ENCODE data around the gene ASCL2.

ASCL2 gene

DNA sequence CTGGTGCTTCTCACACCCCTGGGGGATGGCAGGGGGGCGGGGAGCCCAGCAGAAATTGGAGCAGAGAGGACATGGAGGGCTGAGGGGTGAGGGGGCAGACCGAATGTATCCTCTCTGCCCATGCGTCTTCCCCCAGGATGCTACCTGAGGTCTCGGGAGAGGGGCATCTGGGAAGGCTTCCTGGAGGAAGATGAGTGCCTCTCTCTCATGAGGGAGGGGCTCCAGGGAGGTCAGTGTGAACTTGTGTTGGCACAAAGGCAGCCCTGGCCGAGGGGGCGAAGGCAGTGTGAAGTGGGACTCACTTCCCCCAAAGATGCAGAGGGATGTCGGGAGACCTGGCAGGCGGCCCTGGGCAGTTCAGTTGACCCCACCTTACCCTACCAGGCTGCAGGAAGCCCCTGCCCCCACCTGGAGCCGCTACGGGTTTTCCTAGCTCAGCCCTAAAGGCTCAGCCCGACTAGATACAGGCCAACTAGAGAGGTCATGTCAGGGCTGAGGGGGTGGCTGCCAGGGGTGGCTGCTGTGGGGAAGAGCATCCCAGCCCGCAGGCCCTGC is 10.4 kb downstream of the ASCL2 start:
- no peak for DNase-seq (ENCODE audit: low read depth)
- no peak overlapping the region for H3K4me3 ChIP-seq (ENCODE audit: control insufficient read depth, low read depth, low read length)
- TF ChIP-seq, protein P1, sequence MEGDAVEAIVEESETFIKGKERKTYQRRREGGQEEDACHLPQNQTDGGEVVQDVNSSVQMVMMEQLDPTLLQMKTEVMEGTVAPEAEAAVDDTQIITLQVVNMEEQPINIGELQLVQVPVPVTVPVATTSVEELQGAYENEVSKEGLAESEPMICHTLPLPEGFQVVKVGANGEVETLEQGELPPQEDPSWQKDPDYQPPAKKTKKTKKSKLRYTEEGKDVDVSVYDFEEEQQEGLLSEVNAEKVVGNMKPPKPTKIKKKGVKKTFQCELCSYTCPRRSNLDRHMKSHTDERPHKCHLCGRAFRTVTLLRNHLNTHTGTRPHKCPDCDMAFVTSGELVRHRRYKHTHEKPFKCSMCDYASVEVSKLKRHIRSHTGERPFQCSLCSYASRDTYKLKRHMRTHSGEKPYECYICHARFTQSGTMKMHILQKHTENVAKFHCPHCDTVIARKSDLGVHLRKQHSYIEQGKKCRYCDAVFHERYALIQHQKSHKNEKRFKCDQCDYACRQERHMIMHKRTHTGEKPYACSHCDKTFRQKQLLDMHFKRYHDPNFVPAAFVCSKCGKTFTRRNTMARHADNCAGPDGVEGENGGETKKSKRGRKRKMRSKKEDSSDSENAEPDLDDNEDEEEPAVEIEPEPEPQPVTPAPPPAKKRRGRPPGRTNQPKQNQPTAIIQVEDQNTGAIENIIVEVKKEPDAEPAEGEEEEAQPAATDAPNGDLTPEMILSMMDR (conservative IDR thresholded peaks at IDR 0.05; ENCODE audit: control insufficient read depth, insufficient read depth, low read depth, low read length): no peak

DNA sequence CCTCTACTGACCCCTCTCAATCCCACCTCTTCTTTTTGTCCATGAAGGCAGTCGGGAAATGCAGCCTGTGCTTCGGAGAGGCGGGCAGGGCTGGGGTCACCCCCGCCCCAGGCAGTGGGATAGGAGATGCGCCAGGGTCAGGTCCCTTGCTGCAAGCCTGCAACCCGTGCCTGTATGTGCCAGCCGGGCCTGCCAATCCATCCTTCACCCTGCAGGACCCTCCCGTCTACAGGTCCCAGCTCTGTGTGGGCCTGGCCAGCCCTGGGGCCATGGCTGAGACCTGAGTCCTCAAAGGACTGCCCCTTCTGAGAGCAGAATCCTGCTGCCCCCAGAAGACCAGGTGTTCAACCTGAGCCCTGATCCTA is 10.9 kb downstream of the ASCL2 start:
- TF ChIP-seq, protein P1 (conservative IDR thresholded peaks at IDR 0.05; ENCODE audit: control insufficient read depth, insufficient read depth, low read depth, low read length): no peak
- DNase-seq (ENCODE audit: low read depth): no peak
- no peak overlapping the region for H3K4me3 ChIP-seq (ENCODE audit: control insufficient read depth, low read depth, low read length)

DNA sequence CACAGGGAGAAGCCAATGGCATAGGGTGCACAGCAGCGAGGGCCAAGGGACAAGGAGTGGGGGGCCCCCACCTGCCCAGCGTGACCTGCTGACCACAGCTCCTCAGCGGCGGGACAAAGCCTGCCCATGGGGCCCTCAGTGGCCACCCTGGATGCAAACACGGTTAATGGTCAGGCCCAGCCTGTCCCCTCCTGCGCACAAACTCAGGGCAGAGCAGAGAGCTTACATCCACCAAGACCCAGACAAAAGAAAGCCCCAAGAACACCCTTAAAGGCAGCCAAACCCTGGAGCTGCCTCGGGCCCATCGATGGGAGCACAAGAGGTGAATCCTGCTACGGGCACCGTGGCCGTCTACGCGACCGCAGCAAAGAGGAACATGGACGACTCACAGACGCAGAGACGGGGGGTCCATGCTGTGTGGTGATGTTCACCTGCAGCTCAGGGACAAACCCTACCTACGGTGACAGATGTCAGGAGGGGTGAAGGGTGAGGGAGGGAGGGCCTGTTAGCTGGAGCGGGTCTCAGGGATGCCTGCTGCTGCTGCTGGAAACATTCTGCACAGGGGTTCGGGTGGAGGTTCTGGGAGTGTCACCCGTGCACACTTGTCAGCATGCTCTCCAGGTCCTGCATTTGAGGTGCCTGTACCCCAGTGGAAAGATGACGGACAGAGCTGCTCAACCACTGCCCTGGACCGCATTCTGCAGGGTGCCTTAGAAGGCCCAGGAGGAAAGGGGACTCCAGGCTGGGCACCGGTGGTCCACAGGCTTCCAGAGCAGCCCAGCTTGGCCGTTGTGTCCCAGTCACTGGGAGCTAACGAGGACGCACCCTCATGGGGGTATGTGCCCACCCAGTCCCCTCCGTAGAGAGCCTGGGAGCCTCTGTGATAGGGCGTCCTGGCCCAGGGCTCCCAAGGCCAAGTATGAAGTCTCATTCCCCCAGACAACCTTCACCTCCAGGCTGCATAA is 11.6 kb downstream of the ASCL2 start:
- H3K4me3 ChIP-seq (ENCODE audit: control insufficient read depth, low read depth, low read length): no peak overlapping the region
- TF ChIP-seq, protein P1 (conservative IDR thresholded peaks at IDR 0.05; ENCODE audit: control insufficient read depth, insufficient read depth, low read depth, low read length): no peak
- no peak for DNase-seq (ENCODE audit: low read depth)

DNA sequence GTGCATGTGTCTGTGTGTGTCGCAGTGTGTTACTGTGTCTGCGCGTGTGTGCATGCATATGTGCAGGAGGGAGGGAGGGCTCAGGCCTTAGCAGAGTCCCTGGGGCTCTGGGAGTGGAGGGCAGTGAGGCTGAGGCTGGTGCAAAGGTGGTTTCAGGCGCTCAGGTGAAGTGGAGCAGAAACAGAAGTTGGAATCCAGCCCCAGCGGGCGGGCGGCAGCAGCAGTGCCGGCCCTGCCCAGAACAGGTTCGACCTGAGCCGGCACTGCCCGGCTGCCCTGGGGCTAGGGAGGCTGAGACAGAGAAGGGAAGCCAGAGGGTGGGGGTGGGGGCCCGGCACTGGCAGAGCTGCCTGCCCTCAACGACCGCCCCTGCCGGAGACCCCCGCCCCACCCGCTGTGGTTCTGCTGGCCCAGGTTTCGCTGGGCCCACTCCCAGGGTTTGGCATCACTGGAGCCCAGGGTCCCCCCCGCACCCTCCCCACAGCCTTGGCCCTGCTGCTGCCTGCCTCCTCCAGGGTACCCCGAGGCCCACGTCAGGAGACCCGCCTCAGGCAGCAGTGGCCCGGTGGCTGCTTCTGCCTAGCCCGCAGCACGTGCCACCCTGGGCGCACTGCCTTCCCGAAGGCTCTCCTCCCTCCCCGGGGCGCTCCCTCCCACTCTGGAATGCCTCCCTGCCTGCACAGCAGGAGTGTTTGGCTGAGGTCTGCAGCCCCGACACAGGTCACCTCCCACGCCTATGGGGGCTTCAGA is 13.3 kb downstream of the ASCL2 start:
- DNase-seq (ENCODE audit: low read depth): no peak

DNA sequence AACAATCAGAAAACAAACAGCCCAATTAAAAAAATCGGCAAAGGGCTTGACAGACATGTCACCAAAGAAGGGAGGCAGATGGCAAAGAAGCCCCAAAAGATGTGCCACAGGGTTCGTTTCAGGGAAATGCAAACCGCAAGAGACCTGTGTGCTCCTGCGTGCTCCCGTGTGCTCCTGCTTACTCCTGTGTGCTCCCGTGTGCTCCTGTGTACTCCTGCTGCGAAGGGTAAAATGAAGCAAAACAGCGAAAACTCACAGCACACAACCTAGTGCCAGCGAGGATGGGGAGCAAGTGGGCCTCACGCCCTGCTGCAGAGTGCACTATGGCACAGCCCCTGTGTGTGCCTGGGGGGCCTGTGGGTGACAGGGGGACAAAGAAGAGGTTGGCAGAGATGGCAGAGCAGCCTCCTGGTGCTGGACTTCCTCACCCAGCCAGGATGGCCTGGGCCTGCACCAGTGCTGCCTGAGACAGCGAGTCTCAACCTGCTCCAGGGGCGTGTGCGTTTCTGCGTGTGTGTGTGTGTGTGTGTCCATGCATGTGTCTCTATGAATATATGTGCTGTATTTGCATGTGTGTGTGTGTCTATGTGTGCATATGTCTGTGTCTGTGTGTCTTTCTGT is 14.0 kb downstream of the ASCL2 start:
- TF ChIP-seq, protein P1 (conservative IDR thresholded peaks at IDR 0.05; ENCODE audit: control insufficient read depth, insufficient read depth, low read depth, low read length): no peak
- no peak for DNase-seq (ENCODE audit: low read depth)
- H3K4me3 ChIP-seq (ENCODE audit: control insufficient read depth, low read depth, low read length): no peak overlapping the region

More for the DNA sequence above, 13.3 kb downstream of the ASCL2 start:
- H3K4me3 ChIP-seq (ENCODE audit: control insufficient read depth, low read depth, low read length): no peak overlapping the region
- TF ChIP-seq, protein P1 (conservative IDR thresholded peaks at IDR 0.05; ENCODE audit: control insufficient read depth, insufficient read depth, low read depth, low read length): no peak

DNA sequence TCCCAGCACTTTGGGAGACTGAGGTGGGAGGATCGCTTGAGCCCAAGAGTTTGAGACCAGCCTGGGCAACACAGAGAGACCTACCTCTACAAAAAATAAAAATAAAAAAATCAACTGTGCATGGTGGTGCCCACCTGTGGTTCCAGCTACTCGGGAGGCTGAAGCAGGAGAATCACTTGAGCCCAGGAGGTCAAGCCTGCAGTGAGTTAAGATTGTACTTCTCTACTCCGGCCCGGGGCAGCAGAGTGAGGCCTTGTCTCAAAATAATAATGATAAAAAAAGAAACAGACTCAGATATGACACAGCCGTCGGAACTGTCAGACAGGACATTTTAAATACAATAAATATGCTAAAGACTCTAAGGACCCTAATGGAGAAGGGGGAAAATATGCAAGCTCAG is 18.4 kb downstream of the ASCL2 start:
- TF ChIP-seq, protein P1 (conservative IDR thresholded peaks at IDR 0.05; ENCODE audit: control insufficient read depth, insufficient read depth, low read depth, low read length): no peak
- no peak for DNase-seq (ENCODE audit: low read depth)
- H3K4me3 ChIP-seq (ENCODE audit: control insufficient read depth, low read depth, low read length): no peak overlapping the region

All from fibroblast of mammary gland (primary cell).